Activated naive CD8-positive, alpha-beta T cell treated with anti-CD3 and anti-CD28 coated beads, Interleukin-2, amount 10 ng/mL, durations not matched to agents 7 days and 5 days (primary cell): ENCODE data around the gene SP8. TPM values are rescaled to one million over a fixed set of nuclear protein-coding genes. Genes with fewer than 3 reads are reported as not detected.
"Not testable (repeated sequence)": the region's sequence is repeated elsewhere in the genome, so short reads cannot be mapped to it uniquely, and the experiment has no call there.

Experiments
- ATAC-seq: fragments of 150-1000 bp; cut with Tn5 transposase; one replicate; pipeline ENCODE4 v1.10.0; 2021; ENCODE audit warnings: low read depth, moderate library complexity
- POLR2A ChIA-PET: fragments of 350-600 bp; sonication (Branson Sonifier 250); formaldehyde crosslinking; loops from one replicate; lab custom pipeline; 2021; ENCODE audit warnings: antibody characterized with exemption; lab: Charles Lee
- DNase-seq: peaks from one replicate; pipeline ENCODE4 v3.0.0; 2021
- H3K27ac Mint-ChIP-seq: one replicate; pipeline ENCODE4 v1.8.0; 2022; ENCODE audit warnings: mild to moderate bottlenecking, mixed read lengths
- H3K27me3 Mint-ChIP-seq: one replicate; pipeline ENCODE4 v1.8.0; 2022; ENCODE audit warnings: mild to moderate bottlenecking, moderate library complexity, mixed read lengths
- H3K36me3 Mint-ChIP-seq: one replicate; pipeline ENCODE4 v1.8.0; 2021; ENCODE audit warnings: mild to moderate bottlenecking, mixed read lengths
- H3K4me1 Mint-ChIP-seq: one replicate; pipeline ENCODE4 v1.8.0; 2021; ENCODE audit warnings: mixed read lengths
- H3K4me3 Mint-ChIP-seq: one replicate; pipeline ENCODE4 v1.8.0; 2022; ENCODE audit warnings: mild to moderate bottlenecking, moderate library complexity, mixed read lengths
- H3K9me3 Mint-ChIP-seq: one replicate; pipeline ENCODE4 v1.8.0; 2021; ENCODE audit warnings: mixed read lengths
- total RNA-seq, 2 experiments: library from RNA; stranded (reverse); gene quantifications; one replicate each; pipeline ENCODE4 v1.2.3, GENCODE V29; 2021

SP8 gene
- total RNA-seq = not detected

DNA sequence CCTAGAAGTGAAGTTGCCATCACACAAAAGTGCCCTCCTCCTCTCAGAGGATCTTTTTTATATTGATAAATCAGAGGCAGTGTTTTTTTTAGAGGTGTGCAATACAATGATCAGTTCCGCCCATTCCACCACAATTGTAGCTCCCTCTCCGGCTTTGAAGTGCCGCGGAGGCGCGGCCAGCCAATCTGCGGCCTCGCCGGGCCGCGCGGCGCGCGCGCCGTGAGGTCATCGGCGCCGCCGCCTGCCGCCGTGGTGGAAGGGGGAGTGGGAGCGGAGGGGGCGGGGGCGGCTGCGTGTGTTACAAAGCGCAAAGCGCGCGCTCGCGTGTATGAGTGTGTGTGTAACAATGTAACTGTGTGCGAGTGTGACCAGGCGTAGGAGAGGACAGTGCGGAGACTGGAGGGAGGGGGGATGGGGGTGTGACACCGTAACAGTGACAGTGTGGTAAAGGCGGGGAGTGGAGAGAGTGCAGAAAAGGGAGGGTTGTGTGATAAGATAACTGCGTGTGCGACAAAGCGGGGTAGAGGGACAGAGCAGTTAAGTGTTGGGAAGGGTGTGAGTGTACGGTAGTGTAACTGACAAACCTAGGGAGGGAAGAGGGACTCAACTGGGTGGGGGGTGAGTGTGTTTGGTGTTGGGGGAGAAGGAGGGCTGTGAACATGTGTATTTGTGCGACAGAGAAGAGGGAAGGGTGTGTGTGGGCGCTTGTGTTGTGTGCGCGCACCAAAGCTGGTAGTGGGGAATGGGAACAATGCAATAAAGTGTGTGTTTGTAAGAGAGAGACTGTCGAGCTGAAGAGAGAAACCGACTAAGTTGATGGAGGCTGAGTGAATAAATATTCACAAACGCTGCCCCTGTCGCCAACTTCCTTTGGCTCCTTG lies at the start of gene SP8:
Gene SP8 (minus strand): TSS at position 108 of the 881 bp plus-strand sequence. CDS start 88 bp downstream, at position 20.
- DNase-seq = peak; percentile 46
- POLR2A ChIA-PET = no interaction called here
- Mint-ChIP-seq H3K4me3 (peak within 1 kb of the TSS; percentile 74), H3K27me3 (peaks cover 80% of the 10 kb centered on the region), H3K9me3 (peaks cover 10% of the 10 kb centered on the region), H3K27ac (peak within 1 kb of the TSS; percentile 76), H3K36me3 (peaks cover 2% of the 10 kb centered on the region), H3K4me1 (peaks cover 18% of the 10 kb centered on the region)
- peak; percentile 50 for ATAC-seq

DNA sequence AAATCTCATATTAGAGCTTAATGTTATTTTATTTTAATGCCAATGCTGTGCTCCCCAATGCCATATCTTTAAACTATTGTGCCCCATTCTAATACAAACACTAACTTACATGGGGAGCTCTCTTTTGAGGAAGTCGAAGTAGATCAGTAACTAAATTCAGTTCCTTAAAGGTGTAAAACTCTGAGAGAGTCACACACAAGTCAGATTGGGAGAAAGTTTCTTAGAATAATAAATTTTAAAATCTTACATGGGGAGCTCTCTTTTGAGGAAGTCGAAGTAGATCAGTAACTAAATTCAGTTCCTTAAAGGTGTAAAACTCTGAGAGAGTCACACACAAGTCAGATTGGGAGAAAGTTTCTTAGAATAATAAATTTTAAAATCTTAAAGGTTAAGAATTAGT lies 49.7 kb upstream of the SP8 start:
- H3K4me3 Mint-ChIP-seq, H3K36me3 Mint-ChIP-seq, POLR2A ChIA-PET, H3K4me1 Mint-ChIP-seq, DNase-seq, H3K27ac Mint-ChIP-seq, H3K27me3 Mint-ChIP-seq, ATAC-seq, H3K9me3 Mint-ChIP-seq: not testable (repeated sequence)

DNA sequence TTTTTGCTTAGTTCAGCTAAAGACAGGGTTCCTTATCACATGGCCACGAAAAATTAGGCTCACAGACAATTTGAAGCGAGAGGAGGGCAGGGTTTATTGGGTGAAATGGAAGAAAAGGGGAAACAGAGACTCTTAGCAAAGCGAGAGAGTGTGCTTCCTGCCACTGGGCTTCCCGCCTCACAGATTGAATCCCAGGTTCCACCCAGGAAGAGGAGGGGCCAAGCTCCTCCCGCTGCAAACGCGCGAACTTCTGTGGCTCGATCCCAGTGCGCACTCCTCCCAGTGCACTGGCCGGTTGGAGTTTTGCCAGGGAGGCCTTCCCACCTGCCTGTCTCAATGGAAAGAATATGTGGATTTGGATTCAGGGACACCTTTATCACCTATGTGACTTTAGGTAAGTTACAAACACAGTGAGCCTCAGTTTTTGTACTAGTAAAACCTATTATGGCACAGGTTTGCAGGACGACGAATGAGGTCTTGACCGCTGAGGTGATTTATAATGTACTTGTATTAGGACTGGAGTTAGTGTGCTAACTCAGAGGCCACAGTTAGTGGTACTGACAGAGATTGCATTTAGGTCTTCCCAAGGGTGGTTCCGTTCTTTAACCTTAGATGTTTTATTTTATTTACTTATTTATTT lies 48.5 kb upstream of the SP8 start:
- ATAC-seq (no peak), DNase-seq (no peak)
- no peaks in the 10 kb centered on the region for H3K36me3 Mint-ChIP-seq
- H3K4me3 Mint-ChIP-seq = no peak overlapping the region
- POLR2A ChIA-PET = no interaction called here
- no peaks in the 10 kb centered on the region for H3K9me3 Mint-ChIP-seq
- no peak overlapping the region for H3K27ac Mint-ChIP-seq
- no peaks in the 10 kb centered on the region for H3K27me3 Mint-ChIP-seq
- no peaks in the 10 kb centered on the region for H3K4me1 Mint-ChIP-seq

DNA sequence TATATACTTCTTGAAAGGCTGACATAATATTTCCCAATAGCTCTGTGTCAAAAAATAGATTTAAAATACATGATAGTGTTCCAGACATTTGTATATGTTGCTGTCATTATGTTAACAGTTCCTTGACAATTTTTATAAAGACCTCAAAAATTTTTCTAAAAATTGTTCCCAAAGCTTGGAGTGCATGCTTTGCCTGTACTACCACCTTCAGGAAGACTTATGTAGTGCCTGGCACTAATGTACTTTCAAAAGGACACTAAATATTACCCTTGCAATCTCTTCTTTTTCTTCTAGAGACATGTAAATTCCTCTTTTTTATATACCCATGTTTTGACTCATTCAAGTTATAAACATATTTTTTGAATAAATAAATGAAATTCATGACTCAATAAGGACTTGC lies 48.0 kb upstream of the SP8 start:
- H3K4me3 Mint-ChIP-seq = no peak overlapping the region
- ATAC-seq (no peak), DNase-seq (no peak)
- H3K36me3 Mint-ChIP-seq = no peaks in the 10 kb centered on the region
- no peaks in the 10 kb centered on the region for H3K4me1 Mint-ChIP-seq
- POLR2A ChIA-PET = no interaction called here
- no peaks in the 10 kb centered on the region for H3K9me3 Mint-ChIP-seq
- no peak overlapping the region for H3K27ac Mint-ChIP-seq
- no peaks in the 10 kb centered on the region for H3K27me3 Mint-ChIP-seq

DNA sequence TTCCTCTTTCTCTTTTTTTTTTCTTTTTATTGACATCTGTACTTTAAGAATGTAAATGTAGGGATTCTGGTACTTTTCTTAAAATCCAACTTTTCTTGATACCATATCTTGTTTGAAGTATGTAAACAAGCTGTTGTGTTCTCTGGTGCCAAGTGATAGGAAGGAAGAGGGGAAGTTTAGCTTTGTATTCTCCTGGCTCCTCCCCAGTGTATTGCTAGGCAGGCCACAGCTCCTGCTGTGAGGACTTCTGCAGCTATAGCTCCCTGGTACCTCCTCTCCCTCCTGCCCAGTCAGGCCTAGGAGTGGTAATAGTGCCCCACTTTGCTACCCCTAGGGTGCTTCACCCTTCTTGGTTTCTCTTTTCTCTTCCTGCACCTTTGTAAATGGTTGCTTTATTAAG lies 45.3 kb upstream of the SP8 start:
- Mint-ChIP-seq H3K4me3 (no peak overlapping the region), H3K27ac (no peak overlapping the region), H3K4me1 (no peaks in the 10 kb centered on the region), H3K36me3 (no peaks in the 10 kb centered on the region), H3K27me3 (no peaks in the 10 kb centered on the region), H3K9me3 (no peaks in the 10 kb centered on the region)
- POLR2A ChIA-PET = no interaction called here
- ATAC-seq = no peak
- no peak for DNase-seq

DNA sequence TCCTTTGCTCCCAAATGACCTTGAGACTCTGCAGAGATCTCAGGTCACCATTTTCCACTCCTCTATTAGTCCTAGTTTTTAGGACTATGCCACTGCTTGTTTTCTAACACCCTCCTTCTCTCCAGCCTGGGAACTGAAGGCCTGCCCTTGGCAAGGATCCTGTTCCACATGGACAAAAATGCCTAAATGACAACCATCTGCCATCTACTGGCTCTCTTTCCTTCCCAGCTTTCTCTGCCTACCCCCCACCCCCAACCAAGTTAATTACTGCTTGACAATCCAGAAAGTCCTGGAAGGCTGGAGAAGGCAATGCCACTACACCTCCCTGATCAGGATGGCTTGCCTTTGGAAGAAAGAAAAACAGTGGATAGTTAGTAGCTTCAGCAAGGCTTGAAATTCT lies 44.8 kb upstream of the SP8 start:
- POLR2A ChIA-PET = no interaction called here
- no peaks in the 10 kb centered on the region for H3K9me3 Mint-ChIP-seq
- H3K4me3 Mint-ChIP-seq = no peak overlapping the region
- peaks cover 1% of the 10 kb centered on the region for H3K27me3 Mint-ChIP-seq
- H3K36me3 Mint-ChIP-seq = no peaks in the 10 kb centered on the region
- ATAC-seq = no peak
- DNase-seq = no peak
- H3K27ac Mint-ChIP-seq = no peak overlapping the region
- H3K4me1 Mint-ChIP-seq = no peaks in the 10 kb centered on the region

DNA sequence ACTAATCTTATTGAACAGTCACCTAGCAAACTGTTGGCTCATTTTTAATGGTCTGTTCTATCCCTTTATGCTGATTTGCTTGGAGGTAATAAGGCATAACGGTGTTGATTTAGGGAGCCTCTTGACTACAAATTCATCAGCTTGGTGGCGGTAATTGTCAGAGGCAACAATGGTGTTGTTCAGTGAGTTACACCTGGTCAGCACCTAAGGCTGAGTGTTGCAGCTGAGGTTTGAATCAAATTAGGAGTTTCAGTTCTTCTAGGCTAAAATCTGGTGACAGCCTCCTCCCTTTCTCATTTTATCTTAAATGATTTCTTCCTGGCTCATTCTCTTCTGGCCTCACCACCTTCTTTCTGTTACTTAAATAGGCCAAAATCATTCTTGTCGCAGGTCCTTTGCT lies 42.3 kb upstream of the SP8 start:
- ATAC-seq (no peak), DNase-seq (no peak)
- Mint-ChIP-seq H3K36me3 (no peaks in the 10 kb centered on the region), H3K4me3 (no peak overlapping the region), H3K27me3 (peaks cover 2% of the 10 kb centered on the region), H3K27ac (no peak overlapping the region), H3K4me1 (no peaks in the 10 kb centered on the region), H3K9me3 (no peaks in the 10 kb centered on the region)
- POLR2A ChIA-PET = interaction anchor here (0.7 kb wide), 1 partner anchor 20 kb away, joined by 3 read pairs; no protein-coding TSS in a partner anchor

DNA sequence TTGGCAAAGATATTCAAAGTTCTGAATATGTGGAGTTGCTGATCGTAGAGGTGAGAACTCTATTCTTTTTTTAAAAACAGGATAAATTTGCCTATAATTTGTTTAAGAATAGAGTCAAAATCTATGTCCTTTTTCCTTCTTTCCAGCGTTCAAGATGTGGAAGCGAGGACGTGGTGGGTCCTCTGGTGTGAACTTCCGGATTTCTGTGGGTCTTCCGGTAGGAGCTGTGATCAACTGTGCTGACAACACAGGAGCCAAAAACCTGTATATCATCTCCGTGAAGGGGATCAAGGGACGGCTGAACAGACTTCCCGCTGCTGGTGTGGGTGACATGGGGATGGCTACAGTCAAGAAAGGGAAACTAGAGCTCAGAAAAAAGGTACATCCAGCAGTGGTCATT lies 40.5 kb upstream of the SP8 start:
- Mint-ChIP-seq H3K36me3 (no peaks in the 10 kb centered on the region), H3K27ac (no peak overlapping the region), H3K4me3 (no peak overlapping the region), H3K4me1 (no peaks in the 10 kb centered on the region), H3K9me3 (no peaks in the 10 kb centered on the region), H3K27me3 (peaks cover 2% of the 10 kb centered on the region)
- ATAC-seq (no peak), DNase-seq (no peak)
- POLR2A ChIA-PET = no interaction called here

DNA sequence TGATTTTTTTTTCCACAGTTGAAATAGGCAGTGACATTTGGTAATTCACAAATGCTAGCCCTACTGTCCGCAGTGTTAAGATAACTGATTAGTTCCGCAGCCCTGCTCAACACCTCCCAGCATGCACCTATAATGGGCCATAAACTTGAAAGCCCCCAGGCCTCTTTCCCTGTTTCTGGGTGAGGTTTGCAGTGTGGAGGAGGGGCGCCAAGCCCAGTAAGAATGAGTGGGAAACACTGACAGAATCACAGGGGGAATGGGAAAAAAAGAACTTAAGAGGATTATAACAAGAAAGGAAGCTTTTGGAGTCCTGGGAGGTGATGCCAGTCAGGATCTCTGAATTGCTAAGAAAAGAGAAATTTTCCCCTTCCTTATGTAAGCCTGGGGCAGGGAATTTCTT lies 39.6 kb upstream of the SP8 start:
- Mint-ChIP-seq H3K36me3 (no peaks in the 10 kb centered on the region), H3K4me1 (no peaks in the 10 kb centered on the region), H3K4me3 (no peak overlapping the region), H3K9me3 (no peaks in the 10 kb centered on the region), H3K27me3 (peaks cover 2% of the 10 kb centered on the region), H3K27ac (no peak overlapping the region)
- no peak for ATAC-seq
- POLR2A ChIA-PET = no interaction called here
- DNase-seq = no peak

DNA sequence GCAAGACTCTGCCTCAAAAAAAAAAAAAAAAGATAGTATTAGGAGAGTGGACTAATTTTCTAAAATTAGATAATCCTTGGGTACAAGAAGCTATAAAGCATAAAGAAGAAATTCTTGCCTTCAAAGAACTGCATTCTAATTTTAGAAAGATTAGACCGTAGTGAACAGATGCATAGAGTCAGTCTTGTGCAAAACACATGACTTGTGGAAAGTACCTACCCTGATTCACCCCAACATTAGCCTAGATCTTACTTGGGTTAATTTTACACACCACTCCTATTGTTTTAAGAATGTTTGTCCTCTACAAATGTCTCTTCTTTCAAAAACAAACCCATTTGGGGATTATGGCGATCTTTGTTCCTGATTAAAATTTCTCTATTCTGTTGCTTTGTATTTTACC lies 38.9 kb upstream of the SP8 start:
- POLR2A ChIA-PET = no interaction called here
- ATAC-seq (no peak), DNase-seq (no peak)
- no peak overlapping the region for H3K27ac Mint-ChIP-seq
- H3K4me1 Mint-ChIP-seq = no peaks in the 10 kb centered on the region
- H3K36me3 Mint-ChIP-seq = no peaks in the 10 kb centered on the region
- H3K9me3 Mint-ChIP-seq = no peaks in the 10 kb centered on the region
- H3K27me3 Mint-ChIP-seq = peaks cover 2% of the 10 kb centered on the region
- no peak overlapping the region for H3K4me3 Mint-ChIP-seq

DNA sequence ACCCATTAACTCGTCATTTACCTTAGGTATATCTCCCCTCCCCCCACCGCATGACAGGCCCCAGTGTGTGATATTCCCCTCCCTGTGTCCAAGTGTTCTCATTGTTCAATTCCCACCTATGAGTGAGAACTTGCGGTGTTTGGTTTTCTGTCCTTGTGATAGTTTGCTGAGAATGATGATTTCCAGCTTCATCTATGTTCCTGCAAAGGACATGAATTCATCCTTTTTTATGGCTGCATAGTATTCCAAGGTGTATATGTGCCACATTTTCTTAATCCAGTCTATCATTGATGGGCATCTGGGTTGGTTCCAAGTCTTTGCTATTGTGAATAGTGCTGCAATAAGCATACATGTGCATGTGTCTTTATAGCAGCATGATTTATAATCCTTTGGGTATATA lies 34.7 kb upstream of the SP8 start:
- ATAC-seq, H3K9me3 Mint-ChIP-seq, H3K27me3 Mint-ChIP-seq, H3K4me3 Mint-ChIP-seq, DNase-seq, POLR2A ChIA-PET, H3K4me1 Mint-ChIP-seq, H3K27ac Mint-ChIP-seq, H3K36me3 Mint-ChIP-seq: not testable (repeated sequence)

DNA sequence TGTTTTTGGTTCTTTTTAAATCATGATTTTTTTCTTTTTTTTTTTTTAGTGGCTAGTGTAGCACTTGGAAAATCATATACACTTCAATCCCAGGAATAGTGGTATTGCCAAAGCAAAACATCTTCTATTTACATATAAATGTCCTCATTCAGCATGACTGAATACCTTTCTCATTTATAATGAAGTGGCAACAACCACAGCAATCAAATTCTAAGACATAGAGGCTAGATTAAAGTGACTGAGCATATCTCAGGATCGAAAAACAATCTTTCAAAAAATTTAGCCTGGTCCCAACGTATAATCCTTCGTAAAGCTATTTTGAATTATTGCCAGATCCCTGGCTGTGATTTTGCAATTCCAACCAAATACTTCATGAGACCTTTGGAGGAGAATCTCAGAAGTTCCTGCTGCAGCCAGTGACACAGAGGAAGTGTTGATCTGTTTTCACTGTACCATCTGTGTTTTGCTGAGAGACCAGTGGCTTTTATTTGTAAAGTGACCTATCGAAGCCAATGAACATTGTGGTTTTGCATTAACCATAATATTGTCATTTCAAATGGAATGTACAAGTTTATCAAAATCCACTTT lies 29.8 kb upstream of the SP8 start:
- no peak overlapping the region for H3K4me3 Mint-ChIP-seq
- POLR2A ChIA-PET = no interaction called here
- DNase-seq (no peak), ATAC-seq (no peak)
- H3K36me3 Mint-ChIP-seq = no peaks in the 10 kb centered on the region
- H3K9me3 Mint-ChIP-seq = no peaks in the 10 kb centered on the region
- H3K27ac Mint-ChIP-seq = no peak overlapping the region
- H3K27me3 Mint-ChIP-seq = no peaks in the 10 kb centered on the region
- no peaks in the 10 kb centered on the region for H3K4me1 Mint-ChIP-seq

DNA sequence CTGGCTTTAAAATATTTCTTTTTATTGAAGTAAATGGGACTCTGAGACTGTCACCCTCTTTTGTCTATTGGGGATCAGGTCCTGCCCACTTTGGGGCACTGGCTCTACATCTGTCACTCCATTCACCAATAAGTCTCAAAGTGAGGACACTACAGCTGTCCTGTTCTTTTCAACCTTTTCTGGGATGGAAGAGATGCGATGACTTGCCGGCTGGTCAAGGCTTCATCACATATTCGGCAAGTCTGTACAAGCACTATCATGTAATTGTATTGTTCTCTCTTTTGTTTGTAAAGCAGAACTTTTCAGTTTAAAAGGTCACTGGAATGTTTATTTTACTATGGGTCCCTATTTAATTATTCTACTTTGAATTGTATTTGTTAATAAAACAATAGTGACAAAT lies 17.7 kb upstream of the SP8 start:
- POLR2A ChIA-PET = no interaction called here
- no peaks in the 10 kb centered on the region for H3K9me3 Mint-ChIP-seq
- ATAC-seq = no peak
- H3K27me3 Mint-ChIP-seq = peaks cover 13% of the 10 kb centered on the region
- H3K4me1 Mint-ChIP-seq = no peaks in the 10 kb centered on the region
- no peaks in the 10 kb centered on the region for H3K36me3 Mint-ChIP-seq
- H3K4me3 Mint-ChIP-seq = no peak overlapping the region
- H3K27ac Mint-ChIP-seq = no peak overlapping the region
- DNase-seq = no peak
